Activated CD4-positive, alpha-beta T cell treated with anti-CD3 and anti-CD28 coated beads for 4 hours (primary cell): Measurements from ENCODE around the gene MYBPC3.
"Not testable (repeated sequence)": the region's sequence is repeated elsewhere in the genome, so short reads cannot be mapped to it uniquely, and the experiment has no call there.

Experiments used
- DNase-seq, 2 donors: peaks; one replicate each; pipeline ENCODE4 v3.0.0-alpha.2; 2020

The MYBPC3 gene

DNA sequence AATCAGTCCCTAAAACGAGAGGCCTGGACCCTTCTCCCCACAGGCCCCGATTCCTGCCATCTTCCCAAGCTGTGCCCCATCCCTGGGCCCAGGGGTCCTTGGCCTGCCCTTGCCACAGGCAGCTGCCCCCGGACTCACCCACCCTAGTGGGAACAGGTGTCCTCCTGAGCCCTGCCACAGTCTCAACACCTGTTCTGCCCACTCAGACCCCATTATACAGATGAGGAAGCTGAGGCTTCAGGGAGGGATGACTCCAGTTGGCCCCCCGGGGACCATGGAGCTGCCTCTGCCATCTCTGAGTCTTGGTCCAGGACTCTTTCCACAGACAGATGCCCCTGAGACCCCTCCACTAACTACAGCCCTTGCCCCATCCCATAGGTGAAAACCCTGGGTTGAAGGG is 15.9 kb downstream of the MYBPC3 start:
- no peak for DNase-seq

DNA sequence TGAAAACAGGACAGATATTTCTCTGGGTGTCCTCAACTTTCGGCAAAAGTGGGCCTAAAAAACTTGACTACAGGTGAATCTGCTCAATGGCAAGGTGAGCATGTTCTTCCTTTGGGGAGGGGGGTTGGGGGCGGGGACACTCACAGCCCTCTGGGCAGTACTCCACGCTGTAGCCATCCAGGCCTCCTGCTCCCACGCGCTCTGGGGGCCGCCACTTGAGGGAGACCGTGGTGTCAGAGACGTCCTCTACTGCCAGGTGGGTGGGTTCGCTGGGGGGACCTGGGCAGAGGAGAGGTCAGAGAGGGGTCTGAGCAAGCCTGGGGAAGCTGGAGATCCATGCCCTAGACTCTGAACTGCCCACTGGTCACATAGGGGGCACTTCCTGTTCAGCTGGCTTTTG is 16.8 kb downstream of the MYBPC3 start:
- DNase-seq, result no peak

DNA sequence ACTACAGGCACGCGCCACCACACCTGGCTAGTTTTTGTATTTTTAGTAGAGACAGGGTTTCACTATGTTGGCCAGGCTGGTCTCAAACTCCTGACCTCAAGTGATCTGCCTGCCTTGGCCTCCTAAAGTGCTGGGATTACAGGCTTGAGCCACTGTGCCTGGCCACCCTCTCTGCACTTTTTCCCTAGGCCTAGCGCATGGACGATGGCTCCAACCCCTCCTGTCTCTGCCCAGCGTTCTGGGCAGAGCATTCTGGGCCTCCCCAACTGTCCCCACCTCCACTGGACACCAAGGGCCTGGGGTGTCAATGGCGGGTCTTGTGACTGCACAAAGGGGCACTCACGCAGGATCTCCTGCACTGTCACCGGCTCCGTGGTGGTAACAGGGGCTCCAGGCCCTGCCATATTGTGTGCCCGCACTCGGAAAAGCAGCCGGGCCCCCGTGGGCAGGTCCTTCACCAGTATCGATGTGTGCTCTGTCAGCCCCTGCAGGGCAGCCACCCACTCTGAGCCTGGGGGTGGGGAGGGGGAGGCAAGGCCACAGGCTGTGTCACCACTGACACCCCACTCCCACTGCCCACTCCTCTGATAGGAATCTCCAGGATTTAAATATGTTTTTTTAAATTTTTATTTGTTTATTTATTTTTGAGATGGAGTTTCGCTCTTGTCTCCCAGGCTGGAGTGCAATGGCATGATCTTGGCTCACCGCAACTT is 17.6 kb downstream of the MYBPC3 start:
- not testable (repeated sequence) for DNase-seq

DNA sequence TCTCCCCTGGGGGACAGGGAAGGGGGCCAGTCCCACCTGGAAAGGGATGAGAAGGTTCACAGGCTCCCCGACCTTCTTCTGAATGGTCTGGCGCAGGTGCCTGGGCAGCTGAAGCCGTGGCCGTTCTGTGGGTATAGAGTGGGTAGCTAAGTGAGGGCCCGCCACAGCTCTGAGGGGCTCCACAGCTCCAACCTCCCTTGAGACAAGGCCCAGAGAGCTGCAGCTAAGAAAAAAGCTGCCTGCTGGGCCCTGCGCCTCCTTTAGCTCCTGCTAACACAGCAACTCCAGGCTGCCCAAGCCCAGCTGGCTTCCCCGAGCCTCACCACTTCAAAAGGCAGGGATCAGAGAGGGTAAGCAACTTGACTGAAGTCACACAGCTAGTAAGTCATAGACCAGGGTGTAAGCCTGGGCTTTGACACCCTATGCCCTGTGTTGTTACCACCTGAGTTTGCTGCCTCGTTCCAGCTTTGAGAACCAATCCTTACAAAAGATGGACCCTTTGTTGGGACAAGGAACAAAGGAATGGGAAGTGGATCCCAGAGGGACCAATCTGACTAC is 18.5 kb downstream of the MYBPC3 start:
- no peak for DNase-seq

DNA sequence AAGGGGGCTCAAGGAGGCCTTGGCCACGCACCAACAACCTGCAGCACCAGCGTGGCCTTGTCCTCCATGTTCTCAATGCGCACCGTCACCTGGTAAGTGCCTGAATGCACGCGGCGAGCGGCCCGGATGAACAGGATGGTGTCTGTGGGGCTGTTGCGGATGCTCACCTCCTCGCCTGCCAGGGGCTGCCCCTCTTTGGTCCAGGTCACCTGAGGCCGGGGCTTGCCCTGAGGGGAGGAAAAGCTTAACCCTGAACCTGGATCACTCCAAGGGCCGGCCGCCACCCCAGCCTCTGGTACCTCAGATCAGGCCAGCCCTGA is 19.0 kb downstream of the MYBPC3 start:
- no peak for DNase-seq

DNA sequence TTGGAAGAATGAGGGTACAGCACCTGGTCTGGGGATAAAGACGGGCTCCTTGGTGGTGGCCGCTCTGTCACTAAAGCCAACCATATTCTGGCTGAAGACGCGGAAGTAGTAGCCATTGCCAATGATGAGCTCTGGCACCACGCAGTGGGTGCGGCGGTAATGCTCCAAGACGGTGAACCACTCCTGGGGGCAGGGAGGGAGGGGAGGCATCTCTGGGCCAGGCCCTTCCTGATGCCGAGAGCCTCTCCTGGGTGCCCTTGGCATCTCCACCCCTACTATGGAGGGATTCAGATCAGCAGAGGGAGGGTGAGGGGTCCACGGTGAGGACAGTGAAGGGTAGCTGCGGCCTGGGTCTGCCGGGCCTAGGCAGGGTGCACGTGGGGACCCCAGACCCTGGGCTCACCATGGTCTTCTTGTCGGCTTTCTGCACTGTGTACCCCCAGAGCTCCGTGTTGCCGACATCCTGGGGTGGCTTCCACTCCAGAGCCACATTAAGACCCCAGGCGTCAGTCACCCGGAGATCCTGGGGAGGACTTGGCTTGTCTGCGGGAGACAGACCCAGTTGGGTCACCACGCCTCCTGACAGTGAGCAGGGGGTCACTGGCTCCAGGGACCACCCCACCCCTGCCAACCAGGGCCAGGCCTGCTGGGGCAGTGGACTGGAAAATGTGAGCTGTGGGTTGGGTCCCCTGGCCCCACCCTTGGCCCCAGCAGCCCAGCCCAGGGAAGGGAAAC is 19.5 kb downstream of the MYBPC3 start:
- no peak for DNase-seq

DNA sequence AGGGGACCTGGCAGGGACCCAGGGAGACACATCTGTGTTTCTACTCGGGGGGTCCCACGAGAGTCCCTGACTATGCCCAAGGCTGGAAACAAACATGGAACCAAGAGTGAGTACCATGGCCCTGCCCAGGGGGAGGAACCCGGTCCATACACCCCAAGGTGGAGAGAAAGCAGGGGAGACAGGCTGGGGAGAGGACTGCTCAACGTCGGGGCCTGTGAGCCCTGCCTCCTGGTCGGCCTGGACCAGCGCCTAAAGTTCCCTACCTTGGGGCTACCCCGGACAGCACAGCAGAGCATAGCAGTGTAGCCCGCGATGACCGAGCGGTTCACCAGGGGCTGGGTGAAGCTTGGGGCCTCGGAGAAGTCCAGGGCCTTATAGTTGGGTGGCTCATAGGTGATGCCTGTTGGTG is 20.2 kb downstream of the MYBPC3 start:
- DNase-seq, result no peak

DNA sequence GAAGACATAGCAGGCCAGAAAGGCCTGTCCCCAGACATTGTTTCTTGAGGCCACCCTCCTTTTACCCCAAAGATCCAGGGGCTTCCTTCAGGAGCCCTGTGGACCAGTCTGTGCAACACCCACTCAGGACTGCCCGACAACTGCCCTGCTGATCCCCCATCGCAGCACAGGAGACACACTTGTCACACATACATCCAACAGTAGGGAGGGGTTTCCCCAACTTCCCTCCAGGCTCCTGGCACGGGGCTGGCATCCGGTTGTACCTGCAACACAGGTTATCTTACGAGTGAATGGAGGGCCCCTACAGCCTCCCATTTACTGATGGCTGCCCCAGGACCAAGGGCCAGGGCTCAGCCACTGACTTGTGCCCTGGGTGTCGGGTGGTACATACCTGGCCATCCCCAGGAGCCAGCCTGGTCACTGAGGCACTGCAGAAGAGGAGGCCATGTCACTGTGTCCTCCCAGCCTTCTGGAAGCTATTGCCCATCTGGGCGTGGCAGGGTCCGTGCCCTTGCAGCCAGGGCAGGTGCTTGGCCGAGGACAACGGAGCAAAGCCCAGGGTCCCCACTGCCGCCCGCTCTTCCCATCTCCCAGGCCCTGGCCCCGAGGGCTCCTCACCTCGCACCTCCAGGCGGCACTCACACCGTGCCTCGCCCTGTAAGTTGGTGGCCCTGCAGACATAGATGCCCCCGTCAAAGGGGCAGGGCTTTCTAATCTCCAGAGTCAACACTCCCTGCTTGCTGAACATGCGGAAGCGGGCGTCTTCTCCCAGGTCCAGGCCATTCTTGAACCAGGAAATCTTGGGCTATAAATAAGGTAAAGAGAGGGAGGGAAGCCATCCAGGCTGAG is 20.8 kb downstream of the MYBPC3 start:
- DNase-seq, result no peak

DNA sequence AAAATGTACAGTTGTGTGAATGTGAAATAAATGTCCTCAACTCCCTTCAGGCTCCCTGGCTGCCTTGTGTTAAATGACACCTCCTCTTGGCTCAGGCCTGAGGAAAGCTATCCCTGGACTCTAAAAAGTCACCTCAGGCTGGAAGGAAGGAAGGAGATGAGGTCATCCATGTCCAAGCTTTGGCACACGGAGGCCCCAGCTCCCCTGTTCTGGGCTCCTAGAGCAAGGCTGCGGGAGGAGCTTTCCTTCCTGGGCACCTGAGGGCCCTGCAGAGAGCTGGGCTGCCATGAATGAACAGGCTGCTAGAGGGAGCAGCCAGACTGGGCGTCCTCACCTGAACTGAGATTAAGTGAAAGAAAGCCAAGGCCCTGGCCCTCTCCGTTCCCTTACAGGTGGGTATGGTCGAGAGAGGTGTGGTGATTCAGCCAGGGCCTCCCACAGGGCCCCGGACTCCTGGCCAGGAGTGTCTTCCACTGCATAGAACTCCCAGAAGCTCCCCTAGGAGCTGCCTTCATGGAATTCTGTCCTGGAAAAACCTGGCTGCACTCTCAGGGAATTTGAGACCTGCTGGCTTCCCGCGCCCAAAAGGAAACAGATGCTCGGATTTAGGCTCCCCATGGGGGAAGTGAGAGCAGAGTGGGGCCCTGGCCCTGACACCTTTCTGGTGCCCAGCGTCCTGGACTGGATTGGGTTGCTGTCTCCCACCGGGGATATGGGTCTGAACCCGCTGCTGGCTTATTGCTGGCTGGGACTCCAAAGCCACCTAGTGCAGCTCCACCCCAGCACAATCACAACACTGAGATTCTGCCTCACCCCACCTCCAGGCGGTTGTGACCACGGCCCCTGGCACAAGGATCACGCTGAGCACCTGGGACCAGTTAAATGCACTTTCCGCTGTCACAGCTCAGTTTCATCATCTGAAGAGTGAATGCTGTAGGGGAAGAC is 22.2 kb downstream of the MYBPC3 start:
- no peak for DNase-seq

DNA sequence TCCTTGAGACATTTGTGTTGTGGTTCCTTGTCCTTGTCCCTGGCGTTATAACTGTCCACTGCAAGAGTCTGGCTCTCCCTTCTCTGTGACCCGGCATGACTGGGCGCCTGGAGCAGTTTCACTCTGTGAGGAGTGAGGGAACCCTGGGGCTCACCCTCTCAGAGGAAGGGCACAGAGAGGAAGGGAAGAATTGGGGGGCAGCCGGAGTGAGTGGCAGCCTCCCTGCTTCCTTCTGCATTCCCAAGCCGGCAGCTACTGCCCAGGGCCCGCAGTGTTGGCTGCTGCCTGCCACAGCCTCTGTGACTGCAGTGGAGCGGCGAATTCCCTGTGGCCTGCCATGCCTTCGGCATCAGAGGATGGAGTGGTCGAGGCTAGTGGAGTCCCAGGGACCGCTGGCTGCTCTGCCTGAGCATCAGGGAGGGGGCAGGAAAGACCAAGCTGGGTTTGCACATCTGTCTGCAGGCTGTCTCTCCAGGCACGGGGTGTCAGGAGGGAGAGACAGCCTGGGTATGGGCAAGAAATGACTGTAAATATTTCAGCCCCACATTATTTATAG is 23.0 kb downstream of the MYBPC3 start:
- DNase-seq, result no peak

DNA sequence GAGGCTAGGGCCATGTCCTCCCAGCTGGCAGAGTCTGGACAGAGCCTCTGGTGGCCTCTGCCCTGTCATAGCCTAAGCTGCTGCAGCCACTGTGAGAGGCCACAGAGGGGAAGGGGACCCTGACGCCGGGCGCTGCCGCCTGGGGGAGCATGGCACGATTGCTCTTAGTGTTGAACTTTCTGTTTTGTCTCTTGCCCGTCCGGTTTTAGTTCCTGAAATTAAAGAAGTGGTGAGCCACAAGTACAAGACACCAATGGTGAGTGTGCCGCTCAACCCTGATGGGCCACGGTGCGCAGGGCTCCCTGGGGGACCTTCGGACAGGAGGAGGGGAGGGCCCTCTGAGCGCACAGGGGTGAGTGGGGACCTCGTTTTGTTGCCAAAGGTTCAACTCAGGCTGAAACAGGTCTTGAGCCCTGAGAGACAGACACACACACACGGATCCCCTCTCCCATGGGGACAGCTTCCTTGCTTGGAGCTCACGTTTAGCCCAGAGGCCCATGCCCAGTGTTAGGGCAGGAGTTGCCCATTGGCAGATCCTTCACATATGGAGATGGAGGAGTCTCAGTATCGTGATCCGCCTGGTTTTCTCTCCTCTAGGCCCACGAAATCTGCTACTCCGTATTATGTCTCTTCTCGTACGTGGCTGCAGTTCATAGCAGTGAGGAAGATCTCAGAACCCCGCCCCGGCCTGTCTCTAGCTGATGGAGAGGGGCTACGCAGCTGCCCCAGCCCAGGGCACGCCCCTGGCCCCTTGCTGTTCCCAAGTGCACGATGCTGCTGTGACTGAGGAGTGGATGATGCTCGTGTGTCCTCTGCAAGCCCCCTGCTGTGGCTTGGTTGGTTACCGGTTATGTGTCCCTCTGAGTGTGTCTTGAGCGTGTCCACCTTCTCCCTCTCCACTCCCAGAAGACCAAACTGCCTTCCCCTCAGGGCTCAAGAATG is 23.8 kb downstream of the MYBPC3 start:
- no peak for DNase-seq

DNA sequence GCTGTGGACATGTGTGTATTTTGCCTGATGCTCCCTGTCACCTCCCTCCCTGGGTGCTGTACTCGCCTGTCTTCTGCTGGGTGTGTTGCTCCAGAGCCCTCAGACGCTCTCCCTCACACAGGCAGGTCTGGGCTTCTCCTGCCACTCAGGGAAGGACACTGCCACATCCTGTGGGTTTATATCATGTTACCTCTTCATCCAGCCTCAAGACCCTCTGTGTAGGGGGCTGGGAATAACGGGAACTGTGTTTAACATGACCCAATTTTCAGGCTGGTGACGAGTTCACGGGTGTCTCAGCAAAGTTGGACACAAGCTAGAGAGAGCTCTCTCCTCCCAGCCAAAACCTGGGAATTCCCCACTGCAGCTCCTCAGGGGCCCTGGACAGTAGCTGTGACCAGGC is 24.6 kb downstream of the MYBPC3 start:
- no peak for DNase-seq

DNA sequence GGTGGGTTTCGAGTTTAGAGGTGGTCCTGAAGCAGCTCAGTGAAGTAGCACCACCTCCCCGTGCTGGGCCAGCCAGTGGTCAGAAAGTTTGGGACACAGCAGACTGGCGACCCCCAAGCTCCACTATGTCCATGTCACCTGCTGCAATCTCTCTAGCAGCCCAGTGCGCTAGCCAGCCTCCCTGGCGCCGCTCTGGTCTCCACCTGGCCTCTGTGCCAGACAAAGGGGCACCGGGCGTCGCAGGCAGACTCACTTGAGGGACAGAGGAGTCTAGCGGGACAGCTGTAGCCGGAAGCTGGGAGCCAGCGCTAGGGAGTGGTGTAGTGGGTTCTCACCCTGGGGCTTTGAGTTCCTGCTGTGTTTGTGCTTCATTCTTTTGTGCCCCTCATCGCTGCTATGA is 25.5 kb downstream of the MYBPC3 start:
- no peak for DNase-seq

DNA sequence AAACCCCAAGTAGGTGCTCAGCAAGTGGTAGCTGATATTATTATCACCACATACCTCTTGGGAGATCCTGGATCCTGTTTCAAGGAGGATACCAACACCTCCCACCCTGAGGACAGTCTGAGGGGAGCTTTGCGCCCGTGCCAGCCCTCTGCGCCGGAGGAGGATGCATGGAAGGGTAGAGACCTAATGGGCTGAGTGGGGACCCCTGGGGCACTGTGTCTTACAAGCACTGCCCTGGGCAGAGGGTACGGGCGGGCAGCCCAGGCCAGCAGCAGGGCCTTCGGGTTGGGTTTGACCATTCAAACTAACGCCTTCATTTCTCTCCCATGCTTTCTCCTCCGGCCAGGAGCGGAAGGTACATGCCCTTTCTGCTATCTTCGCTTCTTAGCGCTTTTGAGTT is 26.3 kb downstream of the MYBPC3 start:
- DNase-seq, result no peak

DNA sequence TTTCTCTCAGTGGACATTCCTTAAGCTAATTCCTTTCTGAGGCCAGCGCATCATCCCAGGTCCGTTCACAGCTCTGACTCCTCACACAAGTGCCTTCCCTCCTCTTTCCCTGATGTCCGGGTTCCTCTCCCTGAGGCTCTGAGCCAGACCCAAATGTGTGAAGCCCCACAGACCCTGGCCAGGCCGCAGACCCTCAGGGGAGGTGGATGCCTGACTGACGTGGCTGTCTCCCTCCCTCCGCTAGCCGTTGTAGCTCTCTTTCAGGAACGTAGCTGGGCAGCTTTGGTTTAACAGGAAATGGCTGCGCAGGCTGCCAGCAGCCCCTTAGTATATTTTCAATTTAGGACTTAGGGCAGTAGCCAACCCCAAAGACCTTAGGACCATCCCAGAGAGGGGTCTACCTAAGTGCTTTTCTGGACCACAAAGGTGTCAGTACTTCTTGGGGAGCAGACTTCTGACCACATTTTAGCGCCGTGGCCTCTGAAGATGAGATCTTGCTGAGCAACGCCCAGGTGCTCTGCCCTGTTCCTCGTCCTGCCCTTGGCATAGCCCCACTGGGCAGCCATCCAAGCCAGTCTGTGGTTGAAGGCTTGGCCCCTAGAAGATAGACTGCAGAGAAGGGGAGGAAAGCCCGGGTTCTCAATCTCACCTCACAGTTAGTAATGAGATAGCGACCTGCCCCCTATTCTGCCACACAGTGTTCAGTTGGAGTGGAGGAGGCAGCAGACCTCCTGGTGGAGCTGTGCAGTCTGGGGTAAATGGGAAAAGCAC is 27.0 kb downstream of the MYBPC3 start:
- no peak for DNase-seq

DNA sequence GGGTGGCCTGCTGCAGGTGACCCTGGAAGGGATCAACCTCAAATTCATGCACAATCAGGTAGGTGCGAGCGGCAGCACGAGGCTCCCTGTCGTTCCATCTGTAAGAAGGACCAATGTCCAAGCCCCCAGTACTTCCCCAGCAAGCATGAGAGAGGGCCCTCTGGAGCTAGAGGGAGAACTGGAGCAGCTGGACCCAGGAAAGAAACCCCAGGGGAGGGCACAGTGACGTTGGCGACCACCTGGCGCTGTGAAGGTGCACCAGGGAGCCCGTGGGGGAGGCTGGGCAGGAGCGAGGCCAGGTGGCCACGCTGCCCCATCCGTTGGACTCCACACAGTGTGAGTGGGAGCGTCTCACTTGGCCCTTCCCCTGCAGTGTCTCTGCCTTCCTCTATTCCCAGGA is 28.0 kb downstream of the MYBPC3 start:
- DNase-seq, result no peak

DNA sequence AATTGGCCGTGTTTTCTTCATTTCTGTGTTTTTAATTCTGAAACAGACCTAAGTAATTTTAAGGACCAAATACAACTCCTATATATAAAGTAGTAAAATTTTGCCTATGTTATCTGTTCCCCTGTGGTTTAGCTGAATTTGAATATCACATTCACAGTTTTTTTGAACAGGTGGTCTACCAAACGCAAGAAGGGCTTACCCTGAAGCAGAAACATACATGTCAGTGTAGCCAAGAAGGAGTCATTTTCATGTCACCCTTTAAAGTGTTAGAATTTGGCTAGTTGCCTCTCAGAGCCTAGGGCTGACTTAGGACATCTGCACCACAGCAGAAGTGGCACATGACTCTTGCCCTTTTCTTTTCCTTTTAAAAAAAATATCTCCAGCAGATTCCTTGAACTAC is 34.3 kb downstream of the MYBPC3 start:
- no peak for DNase-seq

DNA sequence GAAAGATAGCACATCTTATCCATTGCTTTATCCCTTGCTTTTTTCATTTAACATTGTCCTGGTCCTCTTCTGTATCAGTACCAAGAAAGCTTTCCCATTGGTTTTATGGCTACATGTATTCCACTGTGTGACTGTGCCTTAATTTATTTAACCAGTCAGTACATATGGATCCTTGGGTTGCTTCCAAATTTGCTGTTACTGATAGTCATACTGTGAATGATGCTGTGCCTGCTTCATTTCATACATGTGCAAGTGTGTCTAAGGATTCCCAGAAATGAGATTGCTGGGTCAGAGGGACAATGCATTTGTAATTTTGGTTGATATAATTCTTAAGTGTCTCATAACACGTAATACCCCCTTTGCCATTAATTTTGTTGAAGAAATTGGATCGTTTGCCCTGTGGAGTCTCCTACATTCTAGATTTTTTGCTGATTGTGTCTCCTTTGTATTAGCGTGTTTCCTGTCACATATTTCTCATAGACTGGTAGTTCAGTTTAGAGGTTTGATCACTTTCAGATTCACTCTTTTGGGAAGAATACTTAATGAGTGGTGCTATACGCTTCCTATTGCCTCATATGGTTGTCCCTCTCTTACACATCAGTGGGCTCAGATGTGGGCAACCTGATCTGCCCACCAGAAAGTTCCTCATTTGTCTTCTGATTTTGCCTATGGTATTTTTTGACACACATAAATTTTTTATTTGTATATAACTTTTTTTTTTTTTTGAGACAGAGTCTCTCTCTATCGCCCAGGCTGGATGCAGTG is 35.3 kb downstream of the MYBPC3 start:
- no peak for DNase-seq

DNA sequence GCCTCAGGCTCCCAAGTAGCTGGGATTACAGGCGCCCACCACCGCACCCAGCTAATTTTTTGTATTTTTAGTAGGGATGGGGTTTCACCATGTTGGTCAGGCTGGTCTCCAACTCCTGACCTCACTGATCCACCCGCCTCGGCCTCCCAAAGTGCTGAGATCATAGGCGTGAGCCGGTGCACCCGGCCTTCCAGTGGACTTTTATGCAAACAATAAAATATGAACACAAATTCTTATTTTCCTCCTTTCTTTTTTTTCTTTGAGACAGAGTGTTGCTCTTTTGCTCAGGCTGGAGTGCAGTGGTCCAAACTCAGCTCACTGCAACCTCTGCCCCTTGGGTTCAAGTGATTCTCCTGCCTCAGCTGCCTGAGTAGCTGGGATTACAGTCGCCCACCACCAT is 36.0 kb downstream of the MYBPC3 start:
- DNase-seq, result not testable (repeated sequence)
